T-cell (primary cell): ENCODE data around the gene AFF4. TPM values are rescaled to one million over a fixed set of nuclear protein-coding genes. Genes with fewer than 3 reads are reported as not detected.

Experiments used
- ATAC-seq, 4 experiments: fragments of 200-7000 bp in 3 of 4; fragments of 150-1000 bp in 1 of 4; cut with Tn5 transposase; replicated peaks in 1 of 4; 1 replicate in 3 of 4; 2 replicates in 1 of 4; pipeline ENCODE4 v1.10.0; 2021; ENCODE audit warnings: moderate library complexity in 3 of 4, mild to moderate bottlenecking in 2 of 4, moderate number of reproducible peaks in 1 of 4
- CTCF ChIA-PET, 2 donors: fragments of 300-600 bp; sonication (Branson Sonifier 250); formaldehyde crosslinking; loops; one replicate each; lab custom pipeline; 2022; ENCODE audit warnings: antibody characterized with exemption in 2 of 2; lab: Charles Lee
- POLR2A ChIA-PET, 2 donors: fragments of 300-600 bp; sonication (Branson Sonifier 250); formaldehyde crosslinking; loops; one replicate each; lab custom pipeline; 2022; ENCODE audit warnings: antibody characterized with exemption in 2 of 2; lab: Charles Lee
- DNase-seq, 35 experiments: peaks; one replicate each; pipeline versions ENCODE4 v3.0.0 to v3.0.0-alpha.2; 2013 to 2023
- H3K27ac ChIP-seq: one replicate; pipeline ENCODE4 v1.5.1; 2013; ENCODE audit warnings: low read length
- H3K27me3 ChIP-seq, 2 experiments: replicated peaks in 1 of 2; 1 replicate in 1 of 2; 2 replicates in 1 of 2; pipeline versions ENCODE4 v1.6.1 to v1.7.0; 2013; ENCODE audit warnings: low read length in 1 of 2, mixed read lengths in 1 of 2; ENCODE audit not compliant: control insufficient read depth in 2 of 2, insufficient read depth in 2 of 2; ENCODE audit errors: extremely low read depth in 1 of 2
- H3K36me3 ChIP-seq, 2 donors: 1 replicate in 1 of 2; 2 replicates in 1 of 2; pipeline versions ENCODE4 v1.6.1 to v1.7.0; 2013; ENCODE audit warnings: low read length in 1 of 2; ENCODE audit not compliant: control insufficient read depth in 2 of 2, insufficient read depth in 1 of 2; ENCODE audit errors: extremely low read depth in 1 of 2
- H3K4me1 ChIP-seq, 2 experiments: 1 replicate in 1 of 2; 2 replicates in 1 of 2; pipeline versions ENCODE4 v1.6.1 to v1.7.0; 2013; ENCODE audit warnings: low read length in 2 of 2, mixed read lengths in 1 of 2; ENCODE audit not compliant: insufficient read depth in 2 of 2, control insufficient read depth in 1 of 2; ENCODE audit errors: extremely low read depth in 1 of 2
- H3K4me3 ChIP-seq, 2 donors: 1 replicate in 1 of 2; 2 replicates in 1 of 2; pipeline versions ENCODE4 v1.5.1 to v1.7.0; 2013; ENCODE audit warnings: mild to moderate bottlenecking in 2 of 2, low read length in 1 of 2, moderate library complexity in 1 of 2; ENCODE audit not compliant: control insufficient read depth in 1 of 2; ENCODE audit errors: extremely low read depth in 1 of 2
- H3K9me3 ChIP-seq: 2 replicates; pipeline ENCODE4 v1.7.0; 2013
- H3K27ac Mint-ChIP-seq, 2 donors: one replicate each; pipeline ENCODE4 v1.8.0; 2020 to 2021; ENCODE audit warnings: mild to moderate bottlenecking in 2 of 2, mixed read lengths in 2 of 2
- H3K27me3 Mint-ChIP-seq, 2 donors: one replicate each; pipeline ENCODE4 v1.8.0; 2021 to 2022; ENCODE audit warnings: mixed read lengths in 2 of 2
- H3K36me3 Mint-ChIP-seq: one replicate; pipeline ENCODE4 v1.8.0; 2021; ENCODE audit warnings: mixed read lengths
- H3K4me1 Mint-ChIP-seq, 3 donors: one replicate each; pipeline ENCODE4 v1.8.0; 2020 to 2022; ENCODE audit warnings: mixed read lengths in 3 of 3, mild to moderate bottlenecking in 1 of 3
- H3K4me3 Mint-ChIP-seq, 3 donors: one replicate each; pipeline ENCODE4 v1.8.0; 2020 to 2022; ENCODE audit warnings: mild to moderate bottlenecking in 3 of 3, mixed read lengths in 3 of 3, moderate library complexity in 3 of 3
- H3K9me3 Mint-ChIP-seq, 3 donors: one replicate each; pipeline ENCODE4 v1.8.0; 2020 to 2022; ENCODE audit warnings: mixed read lengths in 3 of 3
- WGBS: methylation state at CpG from one replicate; pipeline ENCODE4 v1.1.5; 2013; ENCODE audit warnings: missing lambda C conversion rate; ENCODE audit not compliant: insufficient coverage; 5-methylcytosine and 5-hydroxymethylcytosine counted together
- total RNA-seq, 35 experiments: library from RNA in 6 of 35; stranded (reverse) in 6 of 35; fragments of 120-200 nt in 1 of 35; gene quantifications; one replicate each; pipeline versions ENCODE4 v1.2.1 to v1.2.4 and lab custom pipeline; 2013 to 2026

The AFF4 gene
- total RNA-seq, 5 donors from 2014 or later (not counting 1 experiment from before 2014, with no cell fraction given): 44.2 to 74.1 (median 53.0) TPM

GRCh38 chr5:132877466-132877865 is 86.0 kb downstream of the AFF4 start:
- Histone ChIP-seq H3K27me3 (no peaks in the 10 kb centered on the region), H3K9me3 (no peaks in the 10 kb centered on the region), H3K36me3 (peaks cover 0 to 47% of the 10 kb centered on the region in 2 donors), H3K4me1 (no peaks in the 10 kb centered on the region), H3K27ac (no peak overlapping the region), H3K4me3 (no peak overlapping the region)
- POLR2A ChIA-PET: interaction anchor here (0.6 kb wide), 2 partner anchors 9 to 79 kb away, joined by 3 to 4 read pairs; no protein-coding TSS in a partner anchor
- no peak overlapping the region for H3K4me3 Mint-ChIP-seq
- no peaks in the 10 kb centered on the region for H3K4me1 Mint-ChIP-seq
- 83% methylated on average over 1 of the region's 2 CpGs for WGBS
- H3K9me3 Mint-ChIP-seq: no peaks in the 10 kb centered on the region
- DNase-seq: no peak
- ATAC-seq: no peak
- peaks cover 26% of the 10 kb centered on the region for H3K36me3 Mint-ChIP-seq
- H3K27ac Mint-ChIP-seq: no peak overlapping the region
- CTCF ChIA-PET: interaction anchor here in 1 of 2 donors (0.6 kb wide), 1 partner anchor 11 kb away, joined by 4 read pairs; no protein-coding TSS in a partner anchor
- H3K27me3 Mint-ChIP-seq: no peaks in the 10 kb centered on the region

DNA sequence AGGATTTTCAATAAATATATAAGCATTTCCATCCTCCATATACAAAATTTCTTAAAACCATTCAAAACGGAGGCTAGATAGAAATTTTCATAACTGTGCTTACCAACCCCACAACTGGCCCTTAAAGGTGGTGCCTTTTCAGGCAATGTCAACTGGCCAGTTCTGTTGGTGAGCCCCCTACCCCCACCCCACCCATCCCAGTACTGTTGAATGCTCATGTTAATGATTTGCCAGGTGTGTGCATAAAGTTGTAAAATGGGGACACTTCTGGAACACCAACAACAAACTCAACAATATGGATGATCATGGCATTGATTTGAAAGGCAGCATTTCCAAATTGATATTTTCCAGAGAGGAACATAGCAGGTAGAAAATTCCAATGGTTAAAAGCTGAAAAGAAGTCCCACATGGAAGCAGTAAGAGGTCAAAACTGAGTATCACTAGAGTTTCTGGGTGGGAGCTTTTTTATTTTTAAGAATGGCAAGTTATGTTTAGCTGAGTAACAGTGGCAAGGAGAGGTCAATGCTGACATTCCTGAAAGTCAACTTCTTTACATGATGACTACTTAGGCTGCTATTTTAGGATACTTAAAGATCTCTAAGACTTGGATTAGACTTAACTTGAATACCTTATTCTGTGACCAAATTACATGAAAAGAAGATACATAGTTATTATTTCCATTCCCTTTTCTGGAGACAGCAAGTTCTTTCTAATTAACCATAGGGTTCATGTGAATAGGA is 87.2 kb downstream of the AFF4 start:
- Histone ChIP-seq H3K4me3 (no peak overlapping the region), H3K27me3 (no peaks in the 10 kb centered on the region), H3K9me3 (no peaks in the 10 kb centered on the region), H3K36me3 (peaks cover 0 to 35% of the 10 kb centered on the region in 2 donors), H3K4me1 (no peaks in the 10 kb centered on the region), H3K27ac (no peak overlapping the region)
- H3K27me3 Mint-ChIP-seq: no peaks in the 10 kb centered on the region
- ChIA-PET POLR2A (no interaction called here), CTCF (no interaction called here)
- no peak overlapping the region for H3K27ac Mint-ChIP-seq
- DNase-seq (no peak), ATAC-seq (no peak)
- no peaks in the 10 kb centered on the region for H3K4me1 Mint-ChIP-seq
- peaks cover 27% of the 10 kb centered on the region for H3K36me3 Mint-ChIP-seq
- H3K9me3 Mint-ChIP-seq: no peaks in the 10 kb centered on the region
- no CpG with 5 or more reads among the region's 1 CpG for WGBS
- H3K4me3 Mint-ChIP-seq: no peak overlapping the region

DNA sequence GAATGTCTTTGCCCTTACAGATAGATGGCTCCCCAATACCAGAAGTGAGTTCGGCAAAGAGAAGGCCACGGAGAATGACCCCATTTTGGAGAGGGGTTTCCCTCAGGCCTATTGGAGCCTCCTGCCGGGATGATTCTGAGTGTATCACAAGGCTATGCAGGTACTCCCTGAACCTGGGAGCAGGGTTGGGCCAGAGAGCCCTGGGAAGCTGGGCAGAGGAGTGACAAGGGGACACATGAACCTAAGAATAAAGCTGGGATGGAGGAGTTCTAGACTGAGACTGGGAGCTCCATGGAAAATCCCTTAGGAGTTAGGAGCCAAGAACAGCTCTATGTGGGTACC is 89.5 kb downstream of the AFF4 start:
- no peak overlapping the region for H3K27ac ChIP-seq
- ATAC-seq (no peak), DNase-seq (no peak)
- peaks cover 0 to under 1% (median 0%) of the 10 kb centered on the region in 3 donors for H3K4me1 Mint-ChIP-seq
- no peak overlapping the region for H3K4me3 ChIP-seq
- no peaks in the 10 kb centered on the region for H3K27me3 ChIP-seq
- peaks cover 28% of the 10 kb centered on the region for H3K36me3 Mint-ChIP-seq
- CTCF ChIA-PET: interaction anchor here in 1 of 2 donors (0.7 kb wide), 1 partner anchor 9 kb away, joined by 3 read pairs; no protein-coding TSS in a partner anchor
- no peak overlapping the region for H3K4me3 Mint-ChIP-seq
- no CpG with 5 or more reads among the region's 3 CpGs for WGBS
- H3K27ac Mint-ChIP-seq: no peak overlapping the region
- H3K4me1 ChIP-seq: no peaks in the 10 kb centered on the region
- POLR2A ChIA-PET: interaction anchor here in 1 of 2 donors (0.6 kb wide), 1 partner anchor 453 kb away, joined by 5 read pairs; no protein-coding TSS in a partner anchor
- H3K9me3 Mint-ChIP-seq: no peaks in the 10 kb centered on the region
- H3K9me3 ChIP-seq: no peaks in the 10 kb centered on the region
- no peaks in the 10 kb centered on the region for H3K27me3 Mint-ChIP-seq
- peaks cover 0 to 33% of the 10 kb centered on the region in 2 donors for H3K36me3 ChIP-seq

GRCh38 chr5:132873119-132873929 is 90.1 kb downstream of the AFF4 start, which contains the start of gene LEAP2:
Gene LEAP2 (plus strand): TSS chr5:132873668. CDS start chr5:132873695, 27 bp downstream.
- no peak for DNase-seq
- Mint-ChIP-seq H3K27me3 (no peaks in the 10 kb centered on the region), H3K27ac (peak within 1 kb of the TSS in 1 of 2 donors; percentile 29), H3K9me3 (no peaks in the 10 kb centered on the region), H3K4me1 (peaks cover 0 to 4% (median 3%) of the 10 kb centered on the region in 3 donors), H3K36me3 (peaks cover 30% of the 10 kb centered on the region), H3K4me3 (no peak within 1 kb of the TSS)
- ChIA-PET POLR2A (interaction anchor here in 1 of 2 donors (0.6 kb wide), 1 partner anchor 453 kb away, joined by 5 read pairs; no protein-coding TSS in a partner anchor), CTCF (interaction anchor here in 1 of 2 donors (0.6 kb wide), 1 partner anchor 45 kb away, joined by 3 read pairs; no protein-coding TSS in a partner anchor)
- Histone ChIP-seq H3K4me3 (no peak within 1 kb of the TSS), H3K36me3 (peaks cover 0 to 33% of the 10 kb centered on the region in 2 donors), H3K27ac (no peak within 1 kb of the TSS), H3K4me1 (no peaks in the 10 kb centered on the region), H3K9me3 (no peaks in the 10 kb centered on the region), H3K27me3 (no peaks in the 10 kb centered on the region)
- 89% methylated on average over 2 of the region's 6 CpGs for WGBS
- no peak for ATAC-seq

- Mint-ChIP-seq H3K36me3 (peaks cover 31% of the 10 kb centered on the region), H3K27me3 (no peaks in the 10 kb centered on the region), H3K4me3 (no peak overlapping the region), H3K27ac (peak overlapping the region in 1 of 2 donors; percentile 1), H3K4me1 (peaks cover 2 to 8% (median 6%) of the 10 kb centered on the region in 3 donors), H3K9me3 (no peaks in the 10 kb centered on the region)
- no CpG with 5 or more reads among the region's 1 CpG for WGBS
- Histone ChIP-seq H3K4me3 (no peak overlapping the region), H3K36me3 (peaks cover 0 to 31% of the 10 kb centered on the region in 2 donors), H3K9me3 (no peaks in the 10 kb centered on the region), H3K27me3 (no peaks in the 10 kb centered on the region), H3K27ac (no peak overlapping the region), H3K4me1 (peaks cover 0 to 2% of the 10 kb centered on the region in 2 experiments)
- POLR2A ChIA-PET: interaction anchor here (0.7 kb wide), 2 partner anchors 188 to 1498 kb away, joined by 4 read pairs; no protein-coding TSS in a partner anchor
- CTCF ChIA-PET: no interaction called here
- ATAC-seq (no peak), DNase-seq (no peak)
Measured at GRCh38 chr5:132872788-132873118, 90.7 kb downstream of the AFF4 start.
